NCI-H1694 treated with DMSO at 0.1 percent for 48 hours (cell line): ENCODE results near the gene CAST.

ENCODE experiments used
- DNase-seq: peaks from one replicate; lab custom pipeline; 2025; lab: John Stamatoyannopoulos, UW

The CAST gene

GRCh38 chr5:96648023-96648422 is 14.2 kb upstream of the CAST start:
- no peak for DNase-seq

- DNase-seq, result no peak
Measured at GRCh38 chr5:96648593-96648992, 13.6 kb upstream of the CAST start.

GRCh38 chr5:96649251-96649662 is 12.9 kb upstream of the CAST start:
- no peak for DNase-seq

- DNase-seq, result no peak
Measured at GRCh38 chr5:96649681-96650540, 12.3 kb upstream of the CAST start.

- no peak for DNase-seq
Measured at GRCh38 chr5:96651047-96651446, 11.1 kb upstream of the CAST start.

- DNase-seq, result no peak
Measured at GRCh38 chr5:96651948-96652753, 10.0 kb upstream of the CAST start.

GRCh38 chr5:96652769-96653454 is 9.3 kb upstream of the CAST start:
- DNase-seq, result no peak

GRCh38 chr5:96654209-96654608 is 8.0 kb upstream of the CAST start:
- DNase-seq, result no peak

GRCh38 chr5:96655085-96655484 is 7.1 kb upstream of the CAST start:
- DNase-seq, result no peak

- DNase-seq, result no peak
Measured at GRCh38 chr5:96655506-96655905, 6.7 kb upstream of the CAST start.

- DNase-seq, result no peak
Measured at GRCh38 chr5:96657068-96657467, 5.1 kb upstream of the CAST start.

- DNase-seq, result no peak
Measured at GRCh38 chr5:96658272-96658671, 3.9 kb upstream of the CAST start.

- DNase-seq, result no peak
Measured at GRCh38 chr5:96659170-96659569, 3.0 kb upstream of the CAST start.

- DNase-seq, result no peak
Measured at GRCh38 chr5:96660971-96661854, 963 bp upstream of the CAST start.

GRCh38 chr5:96662725-96663518 is 746 bp downstream of the CAST start:
- peak; percentile 62 for DNase-seq

- peak; percentile 24 for DNase-seq
Measured at GRCh38 chr5:96663608-96664007, 1.4 kb downstream of the CAST start.

- no peak for DNase-seq
Measured at GRCh38 chr5:96664669-96665068, 2.5 kb downstream of the CAST start.

- DNase-seq, result no peak
Measured at GRCh38 chr5:96668725-96669124, 6.5 kb downstream of the CAST start.

- DNase-seq, result no peak
Measured at GRCh38 chr5:96669909-96670308, 7.7 kb downstream of the CAST start.

- DNase-seq, result peak; percentile 80
Measured at GRCh38 chr5:96671441-96671840, 9.3 kb downstream of the CAST start.

- no peak for DNase-seq
Measured at GRCh38 chr5:96673127-96673526, 11.0 kb downstream of the CAST start.
